HCT116 (cell line): ENCODE data around the gene LNPEP.

Source experiments
- JUND ChIP-seq: IDR thresholded peaks from 2 replicates; pipeline ENCODE4 v1.6.1; 2012
- POLR2A ChIP-seq: IDR thresholded peaks from 2 replicates; pipeline ENCODE4 v1.7.0; 2011; ENCODE audit warnings: borderline replicate concordance; ENCODE audit not compliant: insufficient read depth, insufficient read length; ENCODE audit errors: extremely low read depth
- POLR2AphosphoS5 ChIP-seq: IDR thresholded peaks from 2 replicates; pipeline ENCODE4 v1.6.1; 2011; ENCODE audit warnings: mild to moderate bottlenecking, low read depth, low read length, moderate library complexity
- SP1 ChIP-seq: IDR thresholded peaks from 2 replicates; pipeline ENCODE4 v1.6.1; 2012; ENCODE audit warnings: low read depth
- ZFX ChIP-seq: fragments of 450-650 bp; IDR thresholded peaks from 2 replicates; pipeline ENCODE4 v1.6.1; 2017
- ZNF274 ChIP-seq: fragments of 200-500 bp; sonication (Bioruptor generic); IDR thresholded peaks from 2 replicates; pipeline ENCODE4 v1.6.1; 2014; ENCODE audit warnings: mild to moderate bottlenecking, low read depth, low read length, inconsistent platforms
- TF ChIP-seq, protein P1 (sequence below): IDR thresholded peaks from 2 replicates; pipeline ENCODE4 v1.6.1; 2012; ENCODE audit warnings: low read depth
- TF ChIP-seq, protein P2 (sequence below), 3 experiments: fragments of 200-600 bp in 1 of 3; sonication (generic) in 1 of 3; IDR thresholded peaks in 2 of 3; conservative IDR thresholded peaks in 1 of 3; 2 replicates each; pipeline ENCODE4 v1.5.1; 2012 to 2017; ENCODE audit warnings: low read depth in 2 of 3, low read length in 2 of 3, antibody characterized with exemption in 1 of 3, borderline replicate concordance in 1 of 3, control low read depth in 1 of 3, mild to moderate bottlenecking in 1 of 3, mixed read lengths in 1 of 3, mixed run types in 1 of 3, moderate library complexity in 1 of 3; ENCODE audit not compliant: insufficient read depth in 1 of 3

DNA sequence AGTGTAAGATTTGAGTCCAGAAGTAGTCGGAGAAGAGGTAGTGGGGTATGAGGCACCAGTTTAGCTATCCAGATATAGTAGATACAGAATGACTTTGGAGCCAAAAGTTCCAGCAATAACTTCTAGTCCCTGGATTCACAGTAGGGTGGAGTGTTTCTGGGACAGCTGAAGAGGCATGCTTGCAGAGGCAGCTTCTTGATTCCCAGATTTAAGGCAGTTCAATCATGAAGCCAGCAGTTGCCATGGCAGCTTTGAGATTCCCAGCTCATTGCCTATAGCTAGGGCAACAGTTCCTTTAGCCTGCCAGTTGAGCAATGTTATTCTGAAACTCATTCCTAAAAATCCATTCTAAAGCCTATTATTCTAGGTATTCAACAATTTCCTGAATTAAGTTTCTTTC, 127.4 kb downstream of the LNPEP start:
- TF ChIP-seq, protein P1, sequence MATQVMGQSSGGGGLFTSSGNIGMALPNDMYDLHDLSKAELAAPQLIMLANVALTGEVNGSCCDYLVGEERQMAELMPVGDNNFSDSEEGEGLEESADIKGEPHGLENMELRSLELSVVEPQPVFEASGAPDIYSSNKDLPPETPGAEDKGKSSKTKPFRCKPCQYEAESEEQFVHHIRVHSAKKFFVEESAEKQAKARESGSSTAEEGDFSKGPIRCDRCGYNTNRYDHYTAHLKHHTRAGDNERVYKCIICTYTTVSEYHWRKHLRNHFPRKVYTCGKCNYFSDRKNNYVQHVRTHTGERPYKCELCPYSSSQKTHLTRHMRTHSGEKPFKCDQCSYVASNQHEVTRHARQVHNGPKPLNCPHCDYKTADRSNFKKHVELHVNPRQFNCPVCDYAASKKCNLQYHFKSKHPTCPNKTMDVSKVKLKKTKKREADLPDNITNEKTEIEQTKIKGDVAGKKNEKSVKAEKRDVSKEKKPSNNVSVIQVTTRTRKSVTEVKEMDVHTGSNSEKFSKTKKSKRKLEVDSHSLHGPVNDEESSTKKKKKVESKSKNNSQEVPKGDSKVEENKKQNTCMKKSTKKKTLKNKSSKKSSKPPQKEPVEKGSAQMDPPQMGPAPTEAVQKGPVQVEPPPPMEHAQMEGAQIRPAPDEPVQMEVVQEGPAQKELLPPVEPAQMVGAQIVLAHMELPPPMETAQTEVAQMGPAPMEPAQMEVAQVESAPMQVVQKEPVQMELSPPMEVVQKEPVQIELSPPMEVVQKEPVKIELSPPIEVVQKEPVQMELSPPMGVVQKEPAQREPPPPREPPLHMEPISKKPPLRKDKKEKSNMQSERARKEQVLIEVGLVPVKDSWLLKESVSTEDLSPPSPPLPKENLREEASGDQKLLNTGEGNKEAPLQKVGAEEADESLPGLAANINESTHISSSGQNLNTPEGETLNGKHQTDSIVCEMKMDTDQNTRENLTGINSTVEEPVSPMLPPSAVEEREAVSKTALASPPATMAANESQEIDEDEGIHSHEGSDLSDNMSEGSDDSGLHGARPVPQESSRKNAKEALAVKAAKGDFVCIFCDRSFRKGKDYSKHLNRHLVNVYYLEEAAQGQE = no peak
- TF ChIP-seq, protein P2, sequence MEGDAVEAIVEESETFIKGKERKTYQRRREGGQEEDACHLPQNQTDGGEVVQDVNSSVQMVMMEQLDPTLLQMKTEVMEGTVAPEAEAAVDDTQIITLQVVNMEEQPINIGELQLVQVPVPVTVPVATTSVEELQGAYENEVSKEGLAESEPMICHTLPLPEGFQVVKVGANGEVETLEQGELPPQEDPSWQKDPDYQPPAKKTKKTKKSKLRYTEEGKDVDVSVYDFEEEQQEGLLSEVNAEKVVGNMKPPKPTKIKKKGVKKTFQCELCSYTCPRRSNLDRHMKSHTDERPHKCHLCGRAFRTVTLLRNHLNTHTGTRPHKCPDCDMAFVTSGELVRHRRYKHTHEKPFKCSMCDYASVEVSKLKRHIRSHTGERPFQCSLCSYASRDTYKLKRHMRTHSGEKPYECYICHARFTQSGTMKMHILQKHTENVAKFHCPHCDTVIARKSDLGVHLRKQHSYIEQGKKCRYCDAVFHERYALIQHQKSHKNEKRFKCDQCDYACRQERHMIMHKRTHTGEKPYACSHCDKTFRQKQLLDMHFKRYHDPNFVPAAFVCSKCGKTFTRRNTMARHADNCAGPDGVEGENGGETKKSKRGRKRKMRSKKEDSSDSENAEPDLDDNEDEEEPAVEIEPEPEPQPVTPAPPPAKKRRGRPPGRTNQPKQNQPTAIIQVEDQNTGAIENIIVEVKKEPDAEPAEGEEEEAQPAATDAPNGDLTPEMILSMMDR (IDR thresholded peaks at IDR 0.05 in 2 of 3, conservative IDR thresholded peaks at IDR 0.05 in 1 of 3; ENCODE audit: borderline replicate concordance in 1 of 3, insufficient read depth in 1 of 3, low read depth in 2 of 3, low read length in 2 of 3) = no peak
- TF ChIP-seq POLR2AphosphoS5 (no peak), ZNF274 (no peak), POLR2A (no peak), SP1 (no peak), JUND (no peak), ZFX (no peak)
